NCI-H187 treated with DMSO at 0.1 percent for 48 hours (cell line): Measurements from ENCODE around the gene VSTM2A.
"Not testable (repeated sequence)": the region's sequence is repeated elsewhere in the genome, so short reads cannot be mapped to it uniquely, and the experiment has no call there.

Experiments used
- DNase-seq: peaks from one replicate; lab custom pipeline; 2025; lab: John Stamatoyannopoulos, UW

Gene VSTM2A, protein sequence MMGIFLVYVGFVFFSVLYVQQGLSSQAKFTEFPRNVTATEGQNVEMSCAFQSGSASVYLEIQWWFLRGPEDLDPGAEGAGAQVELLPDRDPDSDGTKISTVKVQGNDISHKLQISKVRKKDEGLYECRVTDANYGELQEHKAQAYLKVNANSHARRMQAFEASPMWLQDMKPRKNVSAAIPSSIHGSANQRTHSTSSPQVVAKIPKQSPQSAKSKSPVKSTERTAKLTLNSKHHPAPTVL

DNA sequence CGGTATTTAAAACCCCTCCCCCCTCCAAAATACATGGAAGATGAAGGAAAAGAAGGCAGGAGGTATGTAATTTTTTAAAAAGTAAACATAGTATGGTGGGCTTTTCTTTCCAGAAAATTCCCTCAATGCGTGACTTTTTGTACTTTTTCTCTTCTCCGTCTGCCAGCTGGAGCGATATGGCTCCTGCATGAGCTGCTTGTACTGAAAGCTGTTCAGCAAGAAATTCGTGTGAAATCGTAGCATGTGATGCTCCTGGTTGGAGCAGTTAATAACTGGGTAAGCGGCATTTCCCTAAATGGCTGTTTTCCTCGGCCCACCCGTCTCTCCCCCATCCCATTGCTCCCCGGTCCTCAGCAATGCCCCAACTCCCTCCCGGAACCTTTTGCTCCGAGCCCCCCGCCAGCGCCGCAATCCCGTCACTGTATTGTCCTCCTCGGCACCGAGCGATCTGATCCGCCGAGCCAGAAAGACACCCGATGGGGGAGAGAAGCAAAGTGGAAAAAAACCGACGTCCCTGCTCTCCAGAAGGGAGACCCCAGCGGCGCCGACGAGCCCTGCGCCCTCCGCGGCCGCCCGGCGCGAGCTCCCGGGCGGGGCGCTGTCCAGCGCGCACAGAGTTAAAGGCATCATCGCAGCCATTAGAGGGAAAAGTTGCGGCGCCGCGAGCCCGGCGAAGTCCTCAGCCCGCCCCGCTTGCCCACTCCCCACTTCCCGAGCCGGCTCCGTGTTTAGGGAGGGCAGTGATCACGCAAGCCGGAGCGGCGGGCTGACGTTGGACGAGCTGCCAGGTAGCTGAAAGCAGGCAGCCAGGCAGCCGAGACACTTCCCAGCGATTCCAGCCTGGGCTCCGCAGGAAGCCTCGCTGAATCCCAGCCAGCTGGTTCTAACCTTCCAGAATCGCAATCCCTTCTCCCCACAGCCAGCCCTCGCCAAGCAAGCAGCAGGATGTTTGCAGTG lies at the start of gene VSTM2A:
Gene VSTM2A, plus strand, starts transcription at position 707 of the 957 bp plus-strand sequence. CDS start 356 bp downstream, outside the sequence.
- no peak for DNase-seq

DNA sequence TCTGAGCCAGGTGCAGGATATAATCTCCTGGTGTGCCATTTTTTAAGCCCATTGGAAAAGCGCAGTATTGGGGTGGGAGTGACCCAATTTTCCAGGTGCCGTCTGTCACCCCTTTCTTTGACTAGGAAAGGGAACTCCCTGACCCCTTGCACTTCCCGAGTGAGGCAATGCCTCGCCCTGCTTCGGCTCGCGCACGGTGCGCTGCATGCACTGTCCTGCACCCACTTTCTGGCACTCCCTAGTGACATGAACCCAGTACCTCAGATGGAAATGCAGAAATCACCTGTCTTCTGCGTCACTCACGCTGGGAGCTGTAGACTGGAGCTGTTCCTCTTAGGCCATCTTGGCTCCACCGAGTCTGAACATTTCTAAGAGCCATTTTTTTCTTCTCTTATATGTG lies 37.6 kb upstream of the VSTM2A start:
- DNase-seq, result not testable (repeated sequence)

DNA sequence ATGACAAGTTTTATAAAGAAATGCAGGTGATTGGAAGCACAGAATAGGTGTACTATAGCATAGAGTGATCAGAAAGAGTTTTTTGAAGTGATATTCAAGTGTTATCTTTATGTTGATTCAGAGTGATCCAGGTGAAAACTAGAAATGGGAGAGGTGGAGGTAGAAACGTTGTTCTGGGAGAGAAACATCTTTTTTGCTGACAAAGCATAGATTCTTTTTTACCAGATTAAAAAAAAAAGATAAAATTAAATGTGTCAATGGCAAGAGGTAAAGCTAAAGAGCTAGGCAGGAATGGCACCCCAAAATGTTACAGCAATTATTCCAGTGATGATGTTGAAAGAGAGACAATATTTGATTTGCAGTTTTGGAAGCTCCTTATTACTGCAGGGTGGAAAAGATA lies 12.6 kb upstream of the VSTM2A start:
- no peak for DNase-seq

GRCh38 chr7:54538122-54538521 lies 4.1 kb upstream of the VSTM2A start:
- DNase-seq, result no peak

- no peak for DNase-seq
These were observed 895 bp downstream of the VSTM2A start for GRCh38 chr7:54543051-54543488.

GRCh38 chr7:54544149-54544526 lies 2.0 kb downstream of the VSTM2A start:
- no peak for DNase-seq

DNA sequence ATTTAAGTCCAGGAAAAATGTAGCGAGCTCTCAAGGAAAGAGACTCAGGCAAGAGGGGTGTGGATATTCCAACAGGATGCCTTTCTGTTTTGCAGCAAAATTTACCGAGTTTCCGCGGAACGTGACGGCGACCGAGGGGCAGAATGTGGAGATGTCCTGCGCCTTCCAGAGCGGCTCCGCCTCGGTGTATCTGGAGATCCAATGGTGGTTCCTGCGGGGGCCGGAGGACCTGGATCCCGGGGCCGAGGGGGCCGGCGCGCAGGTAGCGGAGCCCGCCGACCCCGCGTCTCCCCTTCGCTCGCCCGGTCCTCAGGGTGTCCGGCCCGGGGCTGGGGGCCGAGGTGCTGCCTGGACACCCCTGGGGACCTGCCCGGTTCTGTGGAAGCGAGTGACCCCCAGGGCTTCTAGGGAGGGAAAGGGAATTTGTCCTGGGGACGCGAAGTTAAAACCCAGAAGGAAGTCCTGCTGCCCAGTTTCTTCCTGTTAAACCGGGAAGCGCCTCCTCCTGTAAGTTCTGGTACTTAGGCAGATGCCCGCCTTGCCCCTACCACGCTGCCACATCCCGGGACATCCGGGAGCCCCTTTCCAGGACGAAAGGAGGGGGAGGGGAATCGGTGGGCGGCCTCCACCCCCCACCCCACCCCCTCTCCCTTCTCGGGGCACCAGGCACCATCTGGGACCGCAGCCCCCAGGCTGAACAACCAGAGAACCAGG lies 2.5 kb downstream of the VSTM2A start:
- DNase-seq, result no peak

GRCh38 chr7:54545241-54545563 lies 3.0 kb downstream of the VSTM2A start:
- DNase-seq, result no peak

DNA sequence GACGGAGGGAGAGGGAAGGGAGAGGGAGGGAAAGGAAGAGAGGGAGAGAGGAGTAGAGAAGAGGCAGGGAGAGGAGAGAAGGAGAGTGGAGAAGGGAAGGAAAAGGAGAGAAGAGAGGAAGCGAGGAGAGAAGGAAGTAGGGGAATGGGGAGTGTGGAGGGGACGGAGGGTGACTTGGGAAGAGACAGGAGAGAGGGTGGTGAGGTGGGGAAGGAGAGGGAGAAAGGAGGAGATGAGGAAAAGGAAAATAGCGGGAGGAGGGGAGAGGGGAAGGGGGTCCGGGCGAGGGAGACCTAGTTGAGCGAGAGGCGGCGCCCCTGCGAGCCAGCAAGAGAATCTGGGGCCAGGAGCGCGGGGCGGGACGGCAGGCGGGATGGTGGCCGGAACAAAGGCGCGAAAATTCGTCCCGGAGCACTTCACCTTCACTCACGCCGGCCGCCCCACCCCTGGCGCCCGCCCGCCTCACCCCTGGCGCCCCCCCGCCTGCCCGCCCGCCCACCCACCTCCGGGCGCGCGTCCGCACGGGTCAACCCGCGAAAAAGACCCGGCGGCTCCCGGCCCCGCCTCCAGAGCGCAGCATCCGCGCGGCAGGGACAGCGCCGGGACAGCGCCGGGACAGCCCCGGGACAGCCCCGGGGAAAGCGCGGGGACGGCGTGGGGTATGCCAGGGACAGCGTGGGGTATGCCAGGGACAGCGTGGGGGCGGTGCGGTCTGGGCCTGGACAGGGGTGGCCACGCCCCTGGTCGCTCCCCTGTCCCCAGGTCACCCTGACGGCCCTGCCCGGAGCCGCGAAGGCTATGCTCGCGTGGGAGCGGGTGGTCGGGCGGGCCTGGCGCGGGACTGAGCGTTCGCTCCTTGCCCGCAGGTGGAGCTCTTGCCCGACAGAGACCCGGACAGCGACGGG lies 4.2 kb downstream of the VSTM2A start:
- DNase-seq, result no peak

DNA sequence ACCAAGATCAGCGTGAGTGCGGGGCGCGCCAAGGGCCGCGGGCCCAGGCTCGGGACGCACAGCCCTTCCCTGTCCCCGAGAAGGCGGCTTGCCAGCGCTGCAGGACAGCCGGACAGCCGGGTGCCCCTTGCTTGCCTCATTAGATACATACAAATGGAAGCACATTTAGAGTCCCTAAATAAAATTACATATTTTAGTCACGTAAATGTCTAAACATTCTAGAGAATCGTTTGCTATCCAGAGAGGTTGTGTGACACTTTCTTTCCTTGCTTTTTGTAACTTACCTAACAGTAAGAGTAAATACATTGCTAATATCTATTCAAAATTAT lies 4.8 kb downstream of the VSTM2A start:
- no peak for DNase-seq

DNA sequence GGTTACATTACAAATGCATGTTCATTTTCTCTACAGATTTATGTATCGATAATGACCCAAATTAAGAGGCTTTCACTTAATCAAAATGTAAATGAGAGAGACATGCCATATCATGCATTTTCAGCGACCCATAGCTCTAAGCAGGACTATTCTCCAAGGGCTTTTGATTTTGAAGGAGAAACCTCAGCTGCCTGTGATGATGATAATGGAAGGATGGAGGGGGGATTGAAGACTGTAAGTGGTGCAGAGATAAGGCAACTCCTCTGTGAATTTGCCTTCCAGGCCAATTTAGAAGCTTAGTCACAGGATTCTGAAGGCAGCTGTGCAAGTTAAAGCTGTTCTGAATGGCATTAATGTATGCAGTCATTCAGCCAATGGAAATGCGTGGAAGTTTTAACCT lies 8.3 kb downstream of the VSTM2A start:
- no peak for DNase-seq

- DNase-seq, result no peak
These were observed 13.9 kb downstream of the VSTM2A start for GRCh38 chr7:54556121-54556520.

DNA sequence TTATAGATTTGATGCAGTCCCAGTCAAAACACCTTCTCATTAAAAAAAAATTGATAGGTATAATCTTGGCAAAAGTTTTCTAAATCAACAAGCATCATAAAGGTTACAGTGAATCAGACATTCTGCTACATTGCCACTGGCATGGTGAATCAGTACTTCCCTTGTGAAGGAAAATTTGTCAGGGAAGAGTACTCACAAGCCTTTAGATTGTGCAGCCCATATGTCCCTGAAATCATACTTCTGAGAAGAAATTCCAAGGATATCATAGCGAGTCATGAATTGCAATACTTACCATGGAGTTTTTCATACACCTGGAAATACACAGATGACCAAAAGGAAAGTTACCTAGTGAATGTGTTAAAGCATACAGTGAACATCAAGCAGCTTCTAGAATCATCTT lies 17.2 kb downstream of the VSTM2A start:
- no peak for DNase-seq

GRCh38 chr7:54560198-54560597 lies 18.0 kb downstream of the VSTM2A start:
- DNase-seq, result no peak

DNA sequence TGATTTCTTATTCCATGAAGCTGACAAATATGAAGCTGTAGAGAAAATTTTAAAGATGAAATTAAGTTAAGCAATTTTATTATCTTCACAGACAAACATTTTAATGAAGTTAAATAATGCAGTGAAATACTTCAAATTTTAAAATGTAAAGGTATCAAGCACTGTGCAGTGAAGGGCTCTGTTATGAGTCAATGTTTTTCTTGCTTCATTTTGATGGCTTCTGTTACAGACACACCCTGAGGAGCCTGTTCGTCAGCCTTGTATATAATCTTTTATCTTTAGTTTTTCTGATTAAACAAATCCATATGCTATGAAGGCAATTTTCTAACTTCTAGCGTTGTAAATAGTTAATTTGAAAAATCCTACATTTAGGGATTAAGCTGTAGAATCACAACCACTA lies 18.5 kb downstream of the VSTM2A start:
- no peak for DNase-seq

GRCh38 chr7:54563329-54563916 lies 21.2 kb downstream of the VSTM2A start:
- no peak for DNase-seq

- no peak for DNase-seq
These were observed 23.3 kb downstream of the VSTM2A start for GRCh38 chr7:54565432-54565831.

DNA sequence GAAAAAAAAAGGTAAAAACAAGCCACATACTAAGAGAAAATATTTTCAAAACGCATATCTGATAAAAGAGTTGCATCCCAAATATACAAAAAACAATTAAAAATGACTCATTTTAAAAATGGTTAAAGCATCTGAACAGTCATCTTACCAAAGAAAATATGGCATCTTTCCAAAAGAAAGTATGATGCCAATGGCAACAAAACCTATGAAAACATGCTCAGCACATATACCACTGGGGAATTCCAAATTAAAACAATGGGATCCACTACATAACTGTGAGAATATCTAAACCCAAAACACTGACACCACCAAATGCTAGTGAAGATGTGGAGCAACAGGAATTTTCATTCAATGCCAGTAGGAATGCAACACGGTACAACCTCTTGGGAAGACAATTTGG lies 39.3 kb downstream of the VSTM2A start:
- DNase-seq, result no peak

GRCh38 chr7:54591404-54592386 lies 49.5 kb downstream of the VSTM2A start:
- DNase-seq, result no peak

DNA sequence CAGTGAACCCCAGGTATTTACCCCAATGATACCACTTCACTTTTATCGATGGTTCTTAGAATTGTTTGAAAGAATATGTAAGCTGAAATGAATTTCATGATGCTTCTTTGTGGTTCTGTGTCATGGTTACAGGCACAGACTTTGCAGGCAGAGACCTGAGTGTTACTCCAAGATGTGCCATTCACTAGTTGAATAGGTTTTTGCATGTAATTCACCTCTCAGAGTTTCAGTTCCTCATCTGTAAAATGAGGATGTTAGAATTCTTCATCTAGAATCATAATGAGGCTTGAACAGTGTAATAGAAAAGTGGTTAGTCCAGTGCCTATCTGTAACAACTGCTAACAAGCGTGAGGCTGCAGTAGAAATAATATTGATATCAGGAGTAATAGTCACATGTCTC lies 54.6 kb downstream of the VSTM2A start:
- no peak for DNase-seq
